HCT116 (cell line): Measurements from ENCODE around the gene STIM1. TPM values are rescaled to one million over a fixed set of nuclear protein-coding genes. Genes with fewer than 3 reads are reported as not detected.

Source experiments
- ATAC-seq: fragments of 200-7000 bp; cut with Tn5 transposase; 2 replicates; pipeline ENCODE4 v1.9.1; 2020; ENCODE audit warnings: mild to moderate bottlenecking, moderate library complexity
- BruUV-seq: library from RNA; stranded (reverse); fragments of 400-500 nt; replicated peaks from 2 replicates; lab custom pipeline; 2021; lab: Mats Ljungman, UMichigan
- CTCF ChIA-PET: fragments of 300-600 bp; sonication (Branson Sonifier 250); formaldehyde crosslinking; loops from one replicate; lab custom pipeline; 2021; ENCODE audit warnings: antibody characterized with exemption; lab: Charles Lee
- POLR2A ChIA-PET: fragments of 300-600, 350-600 bp; sonication (Branson Sonifier 250); formaldehyde crosslinking; loops from one replicate; lab custom pipeline; 2021; ENCODE audit warnings: antibody characterized with exemption; lab: Charles Lee
- RAD21 ChIA-PET, 2 experiments: fragments of 300-600 bp; sonication (Branson Sonifier 250); formaldehyde crosslinking; loops; one replicate each; lab custom pipeline; 2023; ENCODE audit warnings: low total read pairs in 2 of 2; ENCODE audit not compliant: uncharacterized antibody in 2 of 2, unreplicated experiment in 2 of 2, low non-redundant PET in 1 of 2; lab: Charles Lee
- DNase-seq: peaks from one replicate; pipeline ENCODE4 v3.0.0-alpha.2; 2010; ENCODE audit warnings: low read depth, low spot score
- H2AFZ ChIP-seq: fragments of 200-600 bp; shearing (Covaris generic), sonication (generic); 2 replicates; pipeline ENCODE4 v1.6.1; 2017; ENCODE audit warnings: low read depth, mixed run types, mixed read lengths, antibody characterized with exemption, low read length; ENCODE audit not compliant: poor library complexity, severe bottlenecking
- H3K27ac ChIP-seq: 2 replicates; pipeline ENCODE4 v1.5.1; 2012; ENCODE audit warnings: low read depth, low read length
- H3K27me3 ChIP-seq: fragments of 200-600 bp; sonication (generic); 2 replicates; pipeline ENCODE4 v1.6.1; 2016; ENCODE audit warnings: mixed run types, low read length, mixed read lengths; ENCODE audit not compliant: insufficient read depth
- H3K36me3 ChIP-seq, 2 experiments: fragments of 200-500 bp in 1 of 2; fragments of 200-600 bp in 1 of 2; sonication (Bioruptor generic) in 1 of 2; sonication (generic) in 1 of 2; 2 replicates each; pipeline versions ENCODE4 v1.5.1 to v1.6.1; 2014 to 2016; ENCODE audit warnings: low read length in 2 of 2, inconsistent platforms in 1 of 2, mixed read lengths in 1 of 2, mixed run types in 1 of 2; ENCODE audit not compliant: insufficient read depth in 2 of 2, control insufficient read depth in 1 of 2
- H3K4me1 ChIP-seq, 2 experiments: fragments of 200-600 bp in 1 of 2; sonication (generic) in 1 of 2; 2 replicates each; pipeline versions ENCODE4 v1.5.1 to v1.6.1; 2012 to 2017; ENCODE audit warnings: low read length in 2 of 2, inconsistent platforms in 1 of 2, mild to moderate bottlenecking in 1 of 2, mixed read lengths in 1 of 2, mixed run types in 1 of 2, moderate library complexity in 1 of 2; ENCODE audit not compliant: insufficient read depth in 2 of 2, control insufficient read depth in 1 of 2
- H3K4me2 ChIP-seq: fragments of 200-600 bp; sonication (generic); 2 replicates; pipeline ENCODE4 v1.6.1; 2017; ENCODE audit warnings: mixed run types, low read length, mixed read lengths
- H3K4me3 ChIP-seq, 2 experiments: fragments of 200-600 bp in 1 of 2; sonication (generic) in 1 of 2; replicated peaks in 1 of 2; 2 replicates each; pipeline ENCODE4 v1.5.1; 2011 to 2016; ENCODE audit warnings: low read length in 2 of 2, control low read depth in 1 of 2, low read depth in 1 of 2, mild to moderate bottlenecking in 1 of 2, mixed read lengths in 1 of 2, mixed run types in 1 of 2
- H3K79me2 ChIP-seq: fragments of 200-600 bp; sonication (generic); 2 replicates; pipeline ENCODE4 v1.6.1; 2017; ENCODE audit warnings: mild to moderate bottlenecking, mixed run types, low read length, moderate library complexity, mixed read lengths; ENCODE audit not compliant: insufficient read depth
- H3K9ac ChIP-seq: fragments of 200-600 bp; sonication (generic); 2 replicates; pipeline ENCODE4 v1.6.1; 2016; ENCODE audit warnings: low read length, mixed read lengths
- H3K9me2 ChIP-seq: fragments of 200-600 bp; sonication (generic), shearing (Covaris generic); 2 replicates; pipeline ENCODE4 v1.6.1; 2017; ENCODE audit warnings: mixed run types, mild to moderate bottlenecking, moderate library complexity; ENCODE audit not compliant: insufficient read depth
- H3K9me3 ChIP-seq, 2 experiments: fragments of 200-500 bp in 1 of 2; fragments of 200-600 bp in 1 of 2; sonication (Bioruptor generic) in 1 of 2; sonication (generic) in 1 of 2; 2 replicates each; pipeline ENCODE4 v1.6.1; 2014 to 2017; ENCODE audit warnings: low read length in 2 of 2, mixed read lengths in 2 of 2, inconsistent platforms in 1 of 2, low read depth in 1 of 2, mild to moderate bottlenecking in 1 of 2, mixed run types in 1 of 2, moderate library complexity in 1 of 2; ENCODE audit not compliant: control insufficient read depth in 1 of 2, insufficient read depth in 1 of 2
- H4K20me1 ChIP-seq: fragments of 200-600 bp; sonication (generic), shearing (Covaris generic); 2 replicates; pipeline ENCODE4 v1.6.1; 2017; ENCODE audit warnings: mixed run types, mild to moderate bottlenecking, moderate library complexity; ENCODE audit not compliant: insufficient read depth
- CBX3 ChIP-seq: IDR thresholded peaks from 2 replicates; pipeline ENCODE4 v1.6.1; 2012; ENCODE audit warnings: low read depth
- CEBPB ChIP-seq: IDR thresholded peaks from 2 replicates; pipeline ENCODE4 v1.6.1; 2012; ENCODE audit warnings: low read depth
- EGR1 ChIP-seq: IDR thresholded peaks from 2 replicates; pipeline ENCODE4 v1.6.1; 2012; ENCODE audit warnings: low read depth
- EZH2phosphoT487 ChIP-seq: fragments of 200-600 bp; IDR thresholded peaks from 2 replicates; pipeline ENCODE4 v1.6.1; 2018; ENCODE audit warnings: antibody characterized with exemption, borderline replicate concordance
- FOSL1 ChIP-seq: IDR thresholded peaks from 2 replicates; pipeline ENCODE4 v1.6.1; 2012; ENCODE audit warnings: low read depth
- JUND ChIP-seq: IDR thresholded peaks from 2 replicates; pipeline ENCODE4 v1.6.1; 2012
- RAD21 ChIP-seq: IDR thresholded peaks from 2 replicates; pipeline ENCODE4 v1.6.1; 2012; ENCODE audit warnings: low read depth, mild to moderate bottlenecking
- SIN3A ChIP-seq: IDR thresholded peaks from 2 replicates; pipeline ENCODE4 v1.6.1; 2012; ENCODE audit warnings: low read depth
- SP1 ChIP-seq: IDR thresholded peaks from 2 replicates; pipeline ENCODE4 v1.6.1; 2012; ENCODE audit warnings: low read depth
- TCF7L2 ChIP-seq: IDR thresholded peaks from 2 replicates; pipeline ENCODE4 v1.7.0; 2011; ENCODE audit warnings: borderline replicate concordance, inconsistent platforms; ENCODE audit not compliant: insufficient read depth, insufficient read length; ENCODE audit errors: extremely low read depth
- ZNF274 ChIP-seq: fragments of 200-500 bp; sonication (Bioruptor generic); IDR thresholded peaks from 2 replicates; pipeline ENCODE4 v1.6.1; 2014; ENCODE audit warnings: mild to moderate bottlenecking, low read depth, low read length, inconsistent platforms
- intact Hi-C: fragments of 100-400 bp; cut with micrococcal nuclease; formaldehyde crosslinking; loops from 2 replicates; pipeline ENCODE4 v1.10.0; 2022
- total RNA-seq: library from RNA; stranded (reverse); gene quantifications from one replicate; pipeline ENCODE4 v1.2.1, GENCODE V29; 2021; ENCODE audit not compliant: unreplicated experiment
- TF ChIP-seq, protein P1 (sequence below): IDR thresholded peaks from 2 replicates; pipeline ENCODE4 v1.6.1; 2011; ENCODE audit warnings: mild to moderate bottlenecking, low read length, moderate library complexity; ENCODE audit not compliant: insufficient replicate concordance; ENCODE audit errors: extremely low read depth
- TF ChIP-seq, protein P2 (sequence below): IDR thresholded peaks from 2 replicates; pipeline ENCODE4 v1.6.1; 2012
- TF ChIP-seq, protein P3 (sequence below): IDR thresholded peaks from 2 replicates; pipeline ENCODE4 v1.6.1; 2012

Gene STIM1
- total RNA-seq, 1 experiment from 2014 or later, result 22.3 TPM

GRCh38 chr11:3920148-3920852, 64.8 kb downstream of the STIM1 start:
- no peak overlapping the region for H3K9ac ChIP-seq
- no peaks in the 10 kb centered on the region for H3K9me3 ChIP-seq
- H3K27ac ChIP-seq, result no peak overlapping the region
- TF ChIP-seq CEBPB, result peak; percentile 72
- TF ChIP-seq, protein P1, sequence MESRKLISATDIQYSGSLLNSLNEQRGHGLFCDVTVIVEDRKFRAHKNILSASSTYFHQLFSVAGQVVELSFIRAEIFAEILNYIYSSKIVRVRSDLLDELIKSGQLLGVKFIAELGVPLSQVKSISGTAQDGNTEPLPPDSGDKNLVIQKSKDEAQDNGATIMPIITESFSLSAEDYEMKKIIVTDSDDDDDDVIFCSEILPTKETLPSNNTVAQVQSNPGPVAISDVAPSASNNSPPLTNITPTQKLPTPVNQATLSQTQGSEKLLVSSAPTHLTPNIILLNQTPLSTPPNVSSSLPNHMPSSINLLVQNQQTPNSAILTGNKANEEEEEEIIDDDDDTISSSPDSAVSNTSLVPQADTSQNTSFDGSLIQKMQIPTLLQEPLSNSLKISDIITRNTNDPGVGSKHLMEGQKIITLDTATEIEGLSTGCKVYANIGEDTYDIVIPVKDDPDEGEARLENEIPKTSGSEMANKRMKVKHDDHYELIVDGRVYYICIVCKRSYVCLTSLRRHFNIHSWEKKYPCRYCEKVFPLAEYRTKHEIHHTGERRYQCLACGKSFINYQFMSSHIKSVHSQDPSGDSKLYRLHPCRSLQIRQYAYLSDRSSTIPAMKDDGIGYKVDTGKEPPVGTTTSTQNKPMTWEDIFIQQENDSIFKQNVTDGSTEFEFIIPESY, result no peak
- no peak for TF ChIP-seq TCF7L2
- no peak for TF ChIP-seq EGR1
- no peak for TF ChIP-seq ZNF274
- no peak for TF ChIP-seq EZH2phosphoT487
- TF ChIP-seq, protein P2, sequence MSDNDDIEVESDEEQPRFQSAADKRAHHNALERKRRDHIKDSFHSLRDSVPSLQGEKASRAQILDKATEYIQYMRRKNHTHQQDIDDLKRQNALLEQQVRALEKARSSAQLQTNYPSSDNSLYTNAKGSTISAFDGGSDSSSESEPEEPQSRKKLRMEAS, result no peak
- no peak for TF ChIP-seq SIN3A
- TF ChIP-seq, protein P3, sequence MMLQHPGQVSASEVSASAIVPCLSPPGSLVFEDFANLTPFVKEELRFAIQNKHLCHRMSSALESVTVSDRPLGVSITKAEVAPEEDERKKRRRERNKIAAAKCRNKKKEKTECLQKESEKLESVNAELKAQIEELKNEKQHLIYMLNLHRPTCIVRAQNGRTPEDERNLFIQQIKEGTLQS, result no peak
- TF ChIP-seq SP1, result peak; percentile 52
- no peak for TF ChIP-seq RAD21
- 0 out of 2 replicates have a peak, but pooled peaks have one; percentile 38 for TF ChIP-seq CBX3
- TF ChIP-seq JUND, result peak; percentile 60
- TF ChIP-seq FOSL1, result peak; percentile 69
- CTCF ChIA-PET, result no interaction called here
- no peaks in the 10 kb centered on the region for H3K36me3 ChIP-seq
- peaks cover 8 to 17% of the 10 kb centered on the region in 2 experiments for H3K4me1 ChIP-seq
- ATAC-seq (peak; percentile 64), DNase-seq (peak; percentile 44)
- RAD21 ChIA-PET, result no interaction called here
- H3K79me2 ChIP-seq, result no peaks in the 10 kb centered on the region
- no peak overlapping the region for H3K4me3 ChIP-seq
- BruUV-seq, result no TSS peak
- H2AFZ ChIP-seq, result no peak overlapping the region
- H3K27me3 ChIP-seq, result no peaks in the 10 kb centered on the region
- POLR2A ChIA-PET, result no interaction called here
- H3K4me2 ChIP-seq, result peak overlapping the region; percentile 30
- H4K20me1 ChIP-seq, result no peaks in the 10 kb centered on the region
- no peaks in the 10 kb centered on the region for H3K9me2 ChIP-seq
- intact Hi-C loops, result no loop called here
